ENCODE results near the gene ADIG. TPM values are rescaled to one million over a fixed set of nuclear protein-coding genes. Genes with fewer than 3 reads are reported as not detected.

ADIG gene
- total and polyA plus RNA-seq, 2 of the 13 experiments (the other 11 are each of a cell fraction or from before 2014, with no cell fraction given), result 0.15 TPM; not detected in 1

GRCh38 chr20:38615283-38615682, 34.3 kb downstream of the ADIG start (continued):
- no peak for TF ChIP-seq ZNF776 (CRISPR knock-in tag; IDR thresholded peaks at IDR 0.05)
- TF ChIP-seq PATZ1 (CRISPR knock-in tag; IDR thresholded peaks at IDR 0.05), result no peak

GRCh38 chr20:38616457-38616856, 35.5 kb downstream of the ADIG start:
- Histone ChIP-seq H3K27me3 (ENCODE audit: control insufficient read depth in 1 of 2, insufficient read depth in 2 of 2, low read length in 2 of 2) (peaks cover 2 to 46% of the 10 kb centered on the region in 2 experiments), H3K27ac (ENCODE audit: extremely low read length, insufficient read depth, low read length) (no peak overlapping the region), H3K4me1 (ENCODE audit: insufficient read depth, low read length) (peaks cover 10% of the 10 kb centered on the region), H4K20me1 (ENCODE audit: insufficient read depth, low read length) (no peaks in the 10 kb centered on the region), H3K4me3 (replicated peaks in 1 of 3; ENCODE audit: insufficient read depth in 1 of 3, low read depth in 2 of 3, low read length in 3 of 3) (no peak overlapping the region), H3K4me2 (ENCODE audit: low read depth, low read length) (no peak overlapping the region), H3K79me2 (ENCODE audit: insufficient read depth, low read length) (no peaks in the 10 kb centered on the region), H2AFZ (ENCODE audit: low read length) (no peak overlapping the region), H3K9ac (ENCODE audit: insufficient read depth, low read depth, low read length) (no peak overlapping the region), H3K36me3 (replicated peaks in 1 of 2; ENCODE audit: control insufficient read depth in 1 of 2, insufficient read depth in 2 of 2, low read length in 2 of 2) (no peaks in the 10 kb centered on the region), H3K9me3 (ENCODE audit: low read length) (no peaks in the 10 kb centered on the region)
- ChIA-PET CTCF (ENCODE audit: low intra/inter-chr PET ratio, low total read pairs) (no interaction called here), POLR2A (no interaction called here)
- no peak for DNase-seq (ENCODE audit: low spot score)
- no peak for ATAC-seq
- intact Hi-C loops (cut with micrococcal nuclease; ENCODE audit: unreplicated experiment) (no loop called here), in situ Hi-C loops (cut with HindIII; ENCODE audit: extremely low pct_ligation_motif_present, low pct_unique_long_range_greater_than_20kb) (no loop called here)
- BruUV-seq (replicated peaks), result no TSS peak
- FAIRE-seq, result no peak
- 65% methylated on average over 4 of the region's 4 CpGs for WGBS (ENCODE audit: low lambda C conversion rate)
- TF ChIP-seq ZNF280B (CRISPR knock-in tag; IDR thresholded peaks at IDR 0.05; ENCODE audit: borderline replicate concordance), result no peak
- TF ChIP-seq THRA (CRISPR knock-in tag; IDR thresholded peaks at IDR 0.05; ENCODE audit: borderline replicate concordance), result no peak
- no peak for TF ChIP-seq HMGXB3 (CRISPR knock-in tag; IDR thresholded peaks at IDR 0.05; ENCODE audit: borderline replicate concordance)
- TF ChIP-seq MBD4 (IDR thresholded peaks at IDR 0.05; ENCODE audit: borderline replicate concordance, low read length), result no peak
- no peak for TF ChIP-seq ZNF709 (CRISPR knock-in tag; IDR thresholded peaks at IDR 0.05)
- TF ChIP-seq ZNF629 (CRISPR knock-in tag; conservative IDR thresholded peaks at IDR 0.05), result peak; percentile 84
- no peak for TF ChIP-seq TEF (CRISPR knock-in tag; IDR thresholded peaks at IDR 0.05)
- peak; percentile 22; the same call in 1 of the 2 replicates for TF ChIP-seq ZMYM3 (CRISPR knock-in tag; IDR thresholded peaks at IDR 0.05)
- no peak for TF ChIP-seq ZNF335 (CRISPR knock-in tag; IDR thresholded peaks at IDR 0.05)

All from HepG2 (cell line).